HG03097 (cell line): Measurements from ENCODE around the gene NEK7.

Source experiments
- ATAC-seq: cut with Tn5 transposase; IDR thresholded peaks from one replicate; pipeline ENCODE4 v1.9.1; 2021; ENCODE audit not compliant: unreplicated experiment, low FRiP score

NEK7 gene

DNA sequence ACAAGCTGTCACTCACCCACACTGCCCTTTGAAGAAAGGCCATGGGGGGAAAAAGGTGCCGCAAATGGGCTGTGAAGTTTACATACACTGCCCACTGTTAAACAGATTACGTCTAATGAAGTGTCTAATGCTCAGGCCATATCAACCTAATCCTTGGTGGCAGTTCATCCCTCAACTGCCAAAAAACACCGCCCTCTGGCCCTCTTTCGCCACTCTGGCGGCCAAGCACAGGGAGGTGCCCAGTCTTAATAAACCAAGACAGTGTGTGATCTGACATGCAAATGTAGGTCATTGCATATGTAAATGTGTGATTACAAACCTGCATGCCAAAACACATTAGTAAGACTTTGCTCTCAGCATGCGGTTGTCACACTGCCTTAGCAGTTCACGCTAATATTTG, 89.5 kb downstream of the NEK7 start:
- no peak for ATAC-seq

DNA sequence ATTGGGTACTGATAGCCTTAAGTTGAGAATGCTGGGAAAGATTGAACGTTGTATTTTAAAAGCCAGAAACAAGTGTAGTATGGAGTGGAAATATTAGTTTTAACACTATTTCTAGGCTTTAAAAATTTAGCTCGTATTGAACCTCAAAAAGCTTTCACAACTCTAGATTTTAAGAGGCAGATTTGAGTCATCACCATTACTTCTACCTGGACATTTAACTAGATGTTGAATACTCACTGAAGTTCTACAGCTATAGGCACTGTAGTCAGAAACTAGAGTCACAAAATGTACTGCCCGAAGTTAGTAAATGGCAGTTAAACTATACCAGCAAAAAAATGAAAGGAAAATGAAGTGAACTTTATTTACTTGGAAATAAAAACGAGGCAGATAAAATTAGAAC, 96.5 kb downstream of the NEK7 start:
- ATAC-seq, result peak; percentile 51

DNA sequence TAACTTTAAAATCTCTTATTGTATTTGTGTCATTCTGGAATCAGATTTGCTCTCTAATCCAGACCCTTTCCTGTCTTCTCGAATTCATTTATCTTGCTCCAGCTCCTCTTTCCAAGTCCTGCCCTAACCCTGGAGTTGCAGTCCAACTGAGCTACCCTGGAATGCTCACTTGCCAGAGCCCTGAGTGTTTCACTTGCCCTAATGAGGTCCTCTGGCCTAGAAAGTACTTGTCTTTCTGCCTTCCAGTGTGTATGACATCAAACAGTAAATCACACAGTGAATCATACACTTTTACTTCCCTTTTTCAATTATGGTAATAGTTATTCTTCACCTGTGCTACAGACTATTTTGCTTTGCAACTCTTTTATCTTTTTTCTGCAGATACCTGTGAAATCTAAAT, 96.9 kb downstream of the NEK7 start:
- ATAC-seq, result peak; percentile 97

DNA sequence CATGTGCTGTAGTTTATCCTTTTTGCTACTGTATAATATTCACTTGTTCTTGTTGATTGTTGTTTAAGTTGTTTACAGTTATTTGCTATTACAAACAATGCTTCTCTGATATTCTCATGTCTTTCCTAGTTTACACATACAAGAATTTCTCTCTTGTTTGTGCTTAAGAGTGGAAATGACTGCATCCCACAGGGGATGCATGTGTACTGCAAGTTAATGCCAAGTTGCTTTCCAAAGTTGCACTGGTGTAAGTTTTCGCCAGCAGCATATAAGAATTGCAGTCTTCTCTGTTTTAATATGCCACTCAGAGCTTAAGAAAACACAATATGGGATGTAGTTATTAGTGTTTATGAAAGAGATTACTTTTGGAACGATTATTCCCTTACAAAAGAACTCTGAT, 97.7 kb downstream of the NEK7 start:
- ATAC-seq, result no peak

DNA sequence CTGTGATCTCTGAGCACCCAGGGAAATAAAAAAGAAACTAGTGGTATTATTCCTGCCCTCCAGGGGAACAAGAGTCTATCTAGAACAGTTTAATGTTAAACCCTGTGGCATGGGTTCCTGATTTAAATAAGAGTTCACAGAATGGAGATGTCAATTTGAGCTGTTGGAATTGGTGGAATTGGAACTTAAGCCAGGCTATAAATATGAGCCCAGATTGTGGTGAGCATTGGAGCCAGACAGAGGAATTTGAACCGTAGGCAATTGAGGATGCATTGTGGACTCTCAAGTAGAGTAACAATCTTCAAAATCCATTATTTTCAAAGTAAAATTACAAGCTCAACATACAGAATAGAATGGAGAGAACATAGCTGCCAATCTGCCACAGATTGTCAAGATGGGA, 98.2 kb downstream of the NEK7 start:
- ATAC-seq, result no peak

DNA sequence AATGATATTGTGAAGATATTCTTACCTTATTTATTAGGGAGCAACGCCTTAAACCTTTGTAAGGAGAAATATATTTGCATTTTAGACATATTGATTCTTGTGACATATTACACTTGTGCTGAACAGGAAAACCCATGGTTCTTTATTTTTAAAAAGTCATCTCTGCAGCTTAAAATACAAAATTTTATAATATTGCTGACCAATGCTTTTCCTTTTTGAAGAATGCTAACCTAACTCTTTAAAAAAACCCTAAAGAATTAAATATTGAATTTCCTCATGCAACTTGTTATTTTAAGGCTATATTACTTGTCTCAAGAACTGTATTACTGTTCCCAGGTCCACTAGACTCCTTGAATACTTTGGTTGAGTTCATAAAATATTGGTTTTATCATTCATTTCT, 99.0 kb downstream of the NEK7 start:
- no peak for ATAC-seq

DNA sequence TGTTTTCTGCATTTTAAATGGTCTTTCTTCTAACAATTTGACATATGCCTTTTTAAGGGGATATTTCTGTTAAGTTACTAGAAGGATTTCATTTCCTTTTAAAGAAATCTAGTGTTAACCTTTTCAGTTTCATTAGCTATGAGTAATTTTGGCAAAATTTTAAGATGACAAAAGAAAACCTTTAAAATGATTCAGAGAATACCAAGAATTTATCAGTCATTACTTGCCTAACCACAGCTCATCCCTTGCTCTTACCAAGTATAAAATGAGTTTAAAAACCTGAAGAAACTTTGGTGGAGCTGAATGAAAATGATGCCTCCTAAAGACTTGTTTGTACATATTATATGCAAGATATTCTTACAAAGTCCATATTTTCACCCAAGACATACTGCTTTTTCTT, 101.7 kb downstream of the NEK7 start:
- peak; percentile 44 for ATAC-seq

DNA sequence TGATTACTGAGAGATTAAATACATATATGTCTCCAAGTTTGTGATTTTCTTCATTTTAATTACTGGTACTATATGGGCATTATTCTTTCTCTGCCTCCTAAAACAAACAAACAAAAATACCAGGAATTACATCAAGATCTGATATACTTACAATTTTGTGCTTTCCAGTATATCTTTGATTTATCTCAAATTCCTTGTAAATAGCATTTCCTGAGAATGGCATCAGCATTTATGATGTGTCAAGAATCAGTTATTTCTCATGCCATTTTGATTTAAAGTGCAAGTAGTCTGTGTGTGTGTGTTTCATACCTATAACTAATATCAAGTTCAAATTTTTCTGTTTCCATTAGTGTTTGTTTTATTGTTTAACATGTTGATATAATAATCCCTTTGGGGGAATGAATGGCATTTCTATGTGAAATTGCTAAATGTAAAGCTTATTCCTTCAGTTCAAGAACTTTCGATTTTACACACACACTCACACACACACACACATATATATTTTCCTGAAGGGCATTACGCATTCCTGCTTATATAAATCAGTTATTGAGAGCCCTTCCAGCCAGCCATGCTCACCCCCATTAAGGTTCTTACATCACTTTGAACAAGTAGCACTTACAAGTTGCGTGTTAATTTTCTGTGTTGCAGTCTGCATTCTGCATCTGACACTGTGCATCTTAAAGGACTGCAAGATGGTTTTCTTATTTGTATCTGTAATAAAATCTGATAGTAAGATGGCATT, 102.7 kb downstream of the NEK7 start:
- no peak for ATAC-seq

DNA sequence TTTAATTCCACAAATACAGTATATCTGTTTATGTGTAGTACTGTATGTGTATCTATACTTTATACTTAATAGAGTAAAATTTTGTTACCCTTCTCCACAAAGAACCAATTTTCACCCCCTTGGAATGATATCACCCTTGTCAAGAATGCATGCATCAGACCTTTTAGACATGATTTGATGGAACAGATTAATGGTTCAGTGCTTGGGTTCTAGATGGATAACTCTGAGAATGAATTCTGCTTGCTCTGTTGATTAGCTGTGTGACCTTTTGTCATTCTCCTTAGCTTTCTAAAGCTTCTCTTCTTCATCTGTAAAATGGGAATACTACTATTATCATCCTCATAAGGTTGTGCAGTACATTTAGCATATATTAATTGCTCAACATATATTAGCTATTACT, 105.1 kb downstream of the NEK7 start:
- ATAC-seq, result no peak

DNA sequence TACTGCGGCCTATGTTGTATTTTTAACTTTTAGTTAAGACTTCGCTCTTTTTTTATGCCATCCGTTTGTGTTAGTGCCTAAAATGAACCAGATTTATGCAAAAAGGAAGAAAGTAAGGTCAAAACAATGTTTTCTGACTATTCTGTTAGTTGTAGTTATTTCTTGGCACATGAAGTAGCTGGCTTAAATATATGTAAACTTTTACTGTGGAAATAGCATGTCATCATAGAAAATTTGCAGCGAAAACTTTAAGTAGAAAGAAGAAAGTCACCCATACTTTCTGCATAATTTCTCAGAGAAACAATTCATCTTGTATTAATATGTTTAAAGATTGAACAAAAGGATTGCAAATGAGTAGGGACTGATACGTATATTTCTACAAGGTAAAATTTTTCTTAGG, 106.4 kb downstream of the NEK7 start:
- no peak for ATAC-seq

DNA sequence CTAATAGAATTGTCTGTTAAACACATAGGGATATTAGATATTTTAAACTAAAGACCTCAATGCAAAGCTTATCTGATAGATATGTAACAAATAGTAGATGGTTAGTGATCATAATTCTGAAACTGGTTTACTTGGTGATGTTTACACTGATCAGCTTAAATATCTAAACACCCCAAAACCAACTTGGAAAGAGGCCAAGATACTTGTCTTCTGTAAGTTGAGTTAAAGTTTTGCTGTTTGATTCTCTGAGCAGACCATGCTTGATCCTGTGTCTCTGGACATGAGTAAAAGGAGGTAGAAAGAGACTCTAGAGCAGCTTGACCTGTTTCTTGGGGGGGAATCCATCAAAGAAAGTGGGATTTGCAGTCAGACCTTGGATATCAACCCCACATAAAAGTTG, 107.5 kb downstream of the NEK7 start:
- ATAC-seq, result no peak

DNA sequence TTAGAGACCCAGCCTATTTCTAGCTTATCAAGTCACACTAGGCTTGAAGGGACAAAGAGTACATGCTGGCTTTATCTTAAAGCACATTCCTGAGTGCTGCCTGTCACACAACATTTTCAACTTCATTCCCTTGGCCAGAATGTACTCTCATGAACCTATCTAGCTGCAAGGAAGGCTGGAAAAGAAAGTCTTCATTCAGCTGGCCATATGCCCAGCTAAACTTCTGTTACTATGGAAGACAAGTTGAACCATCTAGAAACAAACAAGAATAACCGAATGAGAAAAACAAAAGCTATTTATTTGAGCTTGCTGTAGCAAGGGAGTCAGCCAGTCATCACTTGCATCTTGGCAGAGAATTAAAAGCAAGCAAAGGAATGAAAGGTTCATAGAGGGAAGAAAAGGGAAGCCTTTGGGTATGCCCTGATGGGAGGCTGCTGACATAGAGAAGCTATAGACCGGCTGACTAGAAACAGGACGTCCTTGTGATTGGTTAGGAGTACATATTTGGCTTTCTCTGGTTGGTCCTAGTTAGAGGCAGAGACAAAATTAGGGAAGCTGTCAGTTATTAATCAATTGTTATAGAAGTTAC, 108.4 kb downstream of the NEK7 start:
- peak; percentile 71 for ATAC-seq

DNA sequence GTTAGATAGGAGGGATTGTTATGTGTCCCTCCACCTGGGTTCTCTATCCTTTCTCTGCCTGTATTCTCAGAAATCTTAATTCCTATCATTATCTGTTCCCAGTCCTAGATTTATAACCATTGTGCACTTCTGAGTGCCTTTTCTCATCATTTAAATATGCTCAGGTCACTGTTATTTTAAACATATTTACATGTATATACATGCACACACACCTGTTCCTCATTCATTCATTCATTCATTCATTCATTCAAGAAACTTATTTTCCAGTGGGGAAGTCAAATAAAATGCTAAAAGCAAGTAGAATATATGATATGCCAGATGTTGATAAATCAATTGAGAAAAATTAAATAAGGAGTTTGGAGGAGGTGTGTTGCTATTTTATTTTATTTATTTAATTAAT, 110.3 kb downstream of the NEK7 start:
- no peak for ATAC-seq

DNA sequence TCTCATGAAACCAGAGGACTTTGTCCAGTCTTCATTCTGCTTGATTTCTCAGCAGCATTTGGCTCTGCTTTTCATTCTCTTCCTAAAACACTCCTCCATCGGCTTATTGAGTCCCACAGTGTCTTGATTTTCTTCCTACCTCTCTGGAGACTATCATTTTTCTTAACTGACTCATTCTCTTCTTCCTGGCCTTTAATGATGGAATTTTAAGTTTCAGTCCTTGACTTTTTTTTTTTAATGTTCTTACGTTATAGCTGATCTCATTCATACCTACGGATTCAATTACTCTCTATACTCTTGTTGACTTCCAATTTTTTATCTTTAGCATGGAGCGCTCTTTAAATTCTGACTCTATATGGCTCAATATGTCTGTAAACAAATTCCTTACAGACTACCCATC, 111.1 kb downstream of the NEK7 start:
- ATAC-seq, result no peak

DNA sequence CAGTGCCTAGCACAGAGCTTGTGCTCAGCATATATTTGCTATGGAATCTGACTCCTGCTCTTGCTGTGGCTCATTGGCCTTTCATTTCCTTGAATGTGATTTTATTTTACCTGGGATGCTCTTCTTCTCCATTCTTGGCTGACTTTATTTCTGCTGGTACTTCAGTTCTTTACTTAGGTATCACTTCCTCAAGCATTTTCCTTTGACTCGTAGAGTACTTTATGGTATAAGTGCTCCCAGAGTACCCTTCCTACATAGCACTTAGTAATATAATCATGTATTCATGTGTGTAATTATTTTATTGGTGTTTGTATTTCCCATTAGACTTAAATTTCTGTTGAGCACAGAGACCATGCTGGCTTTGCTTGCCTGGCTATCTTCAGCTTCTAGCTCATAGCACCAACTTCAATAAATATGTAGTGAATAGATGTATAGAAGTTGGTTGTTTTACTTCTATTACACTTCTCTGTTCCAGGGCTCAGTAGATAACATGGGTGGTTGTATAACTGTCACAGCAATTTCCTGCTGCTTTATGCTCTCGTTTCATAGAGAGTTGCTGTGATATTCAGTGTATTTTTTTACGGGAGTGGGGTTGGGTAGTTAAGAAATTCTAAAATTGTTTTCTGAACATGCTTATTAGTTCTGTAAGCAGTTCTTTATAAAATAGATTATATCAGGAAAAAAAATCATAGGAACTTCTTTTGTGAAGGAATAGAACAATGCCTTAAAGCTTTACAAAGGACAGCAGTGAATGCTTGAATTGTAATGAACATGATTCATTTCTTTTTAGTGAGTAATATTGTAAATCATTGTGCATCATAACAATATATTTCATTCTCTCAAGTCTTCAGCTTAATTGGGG, 112.2 kb downstream of the NEK7 start:
- ATAC-seq, result no peak

DNA sequence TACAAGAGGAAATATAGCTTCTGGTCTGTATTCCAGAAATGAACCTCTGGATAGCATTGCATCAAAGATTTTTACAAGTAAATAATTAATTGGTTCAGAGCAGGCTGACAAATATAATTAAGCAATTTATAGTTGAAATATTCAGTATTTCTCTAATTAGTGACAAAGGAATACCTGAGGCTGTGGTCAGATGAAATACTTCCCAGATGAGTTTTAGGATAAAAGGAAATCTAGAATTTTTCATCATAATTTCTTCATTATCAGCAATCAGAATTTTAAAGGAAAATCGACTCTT, 112.8 kb downstream of the NEK7 start:
- ATAC-seq, result no peak

DNA sequence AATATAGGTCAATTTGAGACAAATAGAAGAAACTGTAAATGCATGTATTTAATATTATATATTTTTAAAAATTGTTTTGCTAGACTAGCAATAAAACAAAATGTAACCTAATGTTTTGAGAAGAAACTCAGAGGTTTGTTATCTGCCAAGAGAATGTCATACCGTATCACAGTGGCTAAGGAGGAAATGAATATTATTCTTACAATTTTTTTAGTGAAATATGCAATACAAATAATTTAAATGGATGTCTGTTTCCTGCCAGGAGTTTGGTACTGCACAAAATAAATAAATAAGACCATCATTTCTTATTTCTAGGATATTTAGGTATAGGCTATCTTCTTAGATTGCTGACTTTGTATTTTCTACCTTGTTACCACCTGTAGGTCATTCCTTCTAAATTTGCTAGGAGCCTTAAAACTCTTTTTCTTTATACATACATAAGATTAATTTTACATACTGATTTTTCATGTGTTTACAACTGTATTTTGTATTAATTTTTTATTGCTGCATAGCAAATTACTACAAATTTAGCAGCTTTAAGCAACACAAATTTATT, 113.6 kb downstream of the NEK7 start:
- no peak for ATAC-seq

DNA sequence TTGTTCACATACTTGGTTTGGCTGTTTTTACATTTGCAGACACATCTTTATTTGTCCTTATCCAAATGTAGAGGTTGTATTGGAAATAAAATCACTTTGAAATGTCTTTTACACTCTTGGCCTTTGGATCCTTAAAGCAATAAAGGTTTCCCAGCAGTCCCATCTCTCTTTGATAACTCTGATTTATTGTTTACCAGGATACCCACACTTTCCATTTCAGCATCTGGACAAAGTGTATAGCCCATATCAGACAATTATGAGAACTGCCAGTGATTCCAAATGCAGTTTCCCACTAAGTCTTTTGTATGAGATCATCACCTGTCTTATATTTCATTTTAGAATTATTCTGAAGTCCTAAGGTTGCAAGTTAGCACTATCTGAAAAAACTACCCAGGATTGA, 114.7 kb downstream of the NEK7 start:
- ATAC-seq, result no peak

DNA sequence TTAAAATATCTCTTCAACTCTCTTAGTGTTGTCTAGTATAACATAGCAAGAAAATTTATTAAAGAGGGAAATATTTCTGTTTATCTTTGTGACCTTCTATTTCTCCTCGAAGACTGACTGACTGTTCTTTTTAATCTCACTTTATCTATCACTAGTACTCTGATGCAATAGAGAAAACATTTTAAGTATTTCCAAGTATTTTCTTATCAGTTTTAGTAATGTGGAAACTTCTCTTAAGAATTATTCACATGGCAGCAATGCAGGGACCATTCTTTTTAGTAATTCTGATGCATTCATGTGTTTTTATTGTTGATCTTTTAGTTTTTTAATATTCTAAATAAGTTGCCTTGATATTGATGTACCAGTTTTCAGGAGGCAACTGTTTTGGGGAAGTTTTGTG, 115.7 kb downstream of the NEK7 start:
- no peak for ATAC-seq

DNA sequence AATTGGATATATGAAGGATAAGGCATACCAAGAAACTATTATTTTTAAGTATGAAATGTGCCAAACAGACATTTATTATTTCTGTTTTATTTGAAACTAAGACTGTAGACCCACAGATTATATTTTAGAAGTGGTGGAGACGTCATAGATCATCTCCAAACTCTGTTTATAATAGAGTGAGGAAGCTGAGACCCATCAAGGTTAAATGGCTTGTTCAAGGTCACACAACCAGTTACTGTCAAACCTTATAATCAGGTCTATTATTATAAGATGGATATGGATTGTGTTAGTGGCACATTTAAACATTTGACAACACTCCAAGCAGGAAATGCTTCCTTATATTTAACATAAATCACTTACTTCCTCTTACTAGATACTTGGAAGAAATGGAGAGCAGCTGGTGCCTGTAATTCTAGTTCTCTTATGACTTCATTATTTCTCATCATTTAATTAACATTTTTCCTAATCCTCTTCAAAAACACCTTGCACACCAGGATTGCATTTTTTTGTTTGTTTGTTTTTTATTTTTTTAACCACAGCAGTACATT, 117.0 kb downstream of the NEK7 start:
- ATAC-seq, result no peak

DNA sequence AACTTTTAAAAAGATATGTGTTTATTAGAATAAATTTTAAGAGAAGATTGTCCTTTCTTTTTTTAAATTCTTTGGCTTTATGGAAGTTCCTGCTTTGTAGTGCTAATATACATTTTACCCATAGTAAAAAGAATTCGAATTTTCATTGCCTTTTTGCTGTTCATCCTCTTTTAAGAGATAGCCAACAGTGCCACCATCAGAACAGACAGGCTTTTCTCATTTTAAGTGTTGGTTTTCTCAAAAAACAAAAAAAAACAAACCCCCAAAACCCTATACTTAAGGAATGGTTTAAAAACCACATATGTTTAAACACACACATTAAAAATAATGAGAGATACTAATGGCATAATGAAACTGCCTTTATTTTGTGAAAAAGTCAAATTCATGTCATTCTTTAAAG, 118.8 kb downstream of the NEK7 start:
- ATAC-seq, result no peak
